ENCODE results near the gene NBPF6.
"Not testable (repeated sequence)": the region's sequence is repeated elsewhere in the genome, so short reads cannot be mapped to it uniquely, and the experiment has no call there.

The NBPF6 gene

DNA sequence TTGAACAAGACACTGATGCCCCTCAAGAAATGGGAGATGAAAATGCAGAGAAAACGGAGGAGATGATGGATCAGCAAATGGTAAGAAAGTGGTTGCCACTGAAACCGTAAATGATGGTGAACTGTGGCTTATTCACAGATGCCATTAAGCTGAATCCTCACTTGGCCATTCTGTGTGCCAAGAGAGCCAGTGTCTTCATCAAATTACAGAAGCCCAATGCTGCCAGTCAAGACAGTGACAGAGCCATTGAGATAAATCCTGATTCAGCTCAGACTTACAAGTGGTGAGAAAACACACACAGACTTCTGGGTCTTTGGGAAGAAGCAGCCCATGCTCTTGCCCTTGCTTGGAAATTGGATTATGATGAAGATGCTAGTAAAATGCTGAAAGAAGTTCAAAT is 52.5 kb downstream of the NBPF6 start:
- no peak for DNase-seq (ENCODE audit: low read depth)

DNA sequence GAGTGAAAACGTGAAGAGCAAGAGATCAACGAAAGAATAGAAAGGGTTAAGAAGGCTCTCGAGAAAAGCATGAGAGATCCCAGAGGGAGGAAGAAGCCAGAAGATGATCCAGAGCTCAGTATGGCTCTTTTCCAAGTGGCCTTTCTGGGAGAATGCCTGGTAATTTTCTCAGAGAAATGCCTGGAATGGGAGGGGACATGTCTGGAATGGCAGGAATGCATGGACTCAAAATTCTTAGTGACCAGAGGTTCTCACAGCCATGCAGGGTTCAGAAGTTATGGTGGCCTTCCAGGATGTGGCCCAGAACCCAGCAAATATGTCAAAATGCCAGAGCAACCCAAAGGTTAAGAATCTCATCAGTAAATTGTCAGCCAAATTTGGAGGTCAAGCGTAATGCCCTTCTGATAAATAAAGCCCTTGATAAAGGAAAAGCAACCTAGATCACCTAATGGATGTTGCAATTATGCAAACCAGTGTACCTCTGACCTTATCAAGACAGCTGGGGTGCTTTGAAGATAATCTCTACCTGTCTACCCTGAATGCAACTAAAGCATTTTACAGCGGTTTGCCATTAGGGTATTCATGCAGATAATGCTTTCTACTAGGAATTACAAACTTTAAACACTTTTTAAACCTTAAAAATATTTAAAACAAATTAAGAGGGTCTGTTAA is 53.1 kb downstream of the NBPF6 start:
- DNase-seq (ENCODE audit: low read depth): no peak

DNA sequence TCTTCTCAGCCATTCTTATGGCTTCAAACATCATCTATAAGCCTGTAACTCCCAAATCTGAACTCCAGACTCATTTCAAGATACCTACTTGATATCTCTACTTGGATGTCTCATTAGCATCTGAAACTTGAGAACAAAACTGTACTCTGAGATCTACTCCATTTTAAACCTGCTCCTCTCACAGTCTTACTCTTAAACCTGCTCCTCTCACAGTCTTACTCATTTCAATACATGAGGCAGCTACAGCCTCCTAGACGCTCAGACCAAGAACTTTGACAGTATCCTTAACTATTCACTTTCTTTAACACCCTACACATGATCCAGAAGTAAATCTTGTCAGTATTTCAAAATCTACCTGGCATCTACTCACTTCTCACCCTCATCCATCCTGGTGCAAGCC is 54.3 kb downstream of the NBPF6 start:
- DNase-seq (ENCODE audit: low read depth): no peak

DNA sequence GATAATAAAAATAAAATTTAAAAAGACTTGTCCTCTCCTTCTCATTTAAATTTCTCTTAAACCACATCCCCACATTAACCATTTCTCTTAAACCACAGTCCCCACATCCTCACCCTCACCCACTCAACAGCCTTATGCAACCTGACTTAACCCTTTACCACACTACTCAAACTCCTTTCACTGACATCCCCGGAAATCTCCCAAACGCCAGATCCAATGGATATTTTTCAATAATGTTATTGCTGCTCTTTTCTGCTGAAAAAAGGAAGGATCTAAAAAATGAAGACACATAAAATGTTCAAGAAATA is 55.6 kb downstream of the NBPF6 start:
- DNase-seq (ENCODE audit: low read depth): no peak

DNA sequence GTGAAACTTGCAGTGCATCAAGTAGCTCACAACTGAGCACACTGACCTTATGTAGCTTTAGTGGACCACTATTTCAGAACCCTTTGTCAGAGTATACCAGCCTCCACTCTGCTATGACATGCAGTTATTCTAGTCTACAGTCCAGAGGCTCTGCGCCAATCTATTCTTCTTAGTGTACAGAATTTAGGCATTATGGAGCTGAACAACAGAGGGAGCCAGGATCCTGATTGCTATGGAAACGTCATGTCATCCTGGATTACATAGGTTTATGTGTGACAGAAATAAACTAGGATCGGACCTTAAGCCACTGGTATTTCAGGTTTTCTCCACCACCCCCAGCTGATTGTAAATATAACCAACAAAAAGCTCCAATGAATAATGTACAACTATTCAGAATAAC is 61.6 kb downstream of the NBPF6 start:
- no peak for DNase-seq (ENCODE audit: low read depth)

DNA sequence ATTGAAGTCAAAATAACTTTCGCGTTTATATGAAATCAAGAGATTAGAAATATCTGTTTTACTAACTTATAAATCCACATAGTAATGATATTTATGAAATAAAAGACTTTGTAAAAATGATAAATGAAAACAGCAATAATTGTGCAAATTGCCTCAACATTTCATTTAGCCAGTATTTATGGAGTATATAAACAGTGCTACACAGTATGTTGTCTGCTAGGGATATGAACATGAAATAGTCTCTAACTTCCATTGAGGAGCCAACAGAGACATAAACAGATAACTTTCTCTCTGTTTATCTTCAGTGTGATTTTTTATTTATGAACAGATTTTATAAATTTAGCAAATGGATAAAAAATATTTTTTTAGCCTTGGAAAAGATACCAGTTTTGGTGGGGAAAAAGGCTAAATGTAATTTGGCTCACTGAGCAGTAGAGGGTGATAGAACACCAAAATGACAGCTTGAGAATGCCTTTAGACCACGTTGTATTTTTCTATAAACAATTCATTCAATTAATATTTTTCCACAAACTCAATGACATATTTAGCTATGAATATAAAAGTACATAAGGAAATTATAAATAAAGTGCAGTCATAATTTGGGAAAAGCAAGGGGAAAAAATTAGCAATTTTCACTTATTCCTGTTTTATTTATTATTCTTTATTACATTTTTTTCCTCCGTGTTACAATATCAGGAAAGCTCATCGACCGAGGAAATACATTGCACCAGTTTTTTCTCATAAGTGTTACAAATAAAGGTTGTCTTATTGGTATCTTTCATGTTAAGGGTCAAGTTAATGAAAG is 62.3 kb downstream of the NBPF6 start:
- DNase-seq (ENCODE audit: low read depth): no peak

DNA sequence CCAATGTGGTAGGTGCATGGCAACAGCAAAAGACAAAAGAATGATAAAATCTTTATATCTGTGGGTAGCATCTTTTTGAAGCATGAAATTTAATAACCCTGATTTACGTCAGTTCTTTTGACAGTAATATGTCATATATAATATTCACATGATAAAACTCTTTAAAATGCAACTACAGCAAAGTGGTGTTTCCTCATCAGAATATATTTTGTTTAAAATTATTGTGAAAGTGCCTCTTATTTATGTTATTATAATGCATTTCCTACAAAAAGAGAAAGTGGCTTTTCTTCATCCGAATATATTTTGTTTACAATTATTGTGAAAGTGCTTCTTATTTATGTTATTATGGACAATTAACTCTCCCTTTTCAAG is 62.9 kb downstream of the NBPF6 start:
- DNase-seq (ENCODE audit: low read depth): no peak

DNA sequence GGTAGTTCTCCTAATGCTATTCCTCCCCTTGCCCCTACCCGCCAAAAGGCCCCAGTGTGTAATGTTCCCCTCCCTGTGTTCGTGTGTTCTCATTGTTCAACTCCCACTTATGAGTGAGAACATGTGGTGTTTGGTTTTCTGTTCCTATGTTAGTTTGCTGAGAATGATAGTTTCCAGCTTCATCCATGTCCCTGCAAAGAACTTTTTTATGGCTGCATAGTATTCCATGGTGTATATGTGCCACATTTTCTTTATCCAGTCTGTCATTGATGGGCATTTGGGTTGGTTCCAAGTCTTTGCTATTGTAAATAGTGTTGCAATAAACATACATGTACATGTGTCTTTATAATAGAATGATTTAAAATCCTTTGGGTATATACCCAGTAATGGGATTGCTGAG is 63.8 kb downstream of the NBPF6 start:
- DNase-seq (ENCODE audit: low read depth): not testable (repeated sequence)

DNA sequence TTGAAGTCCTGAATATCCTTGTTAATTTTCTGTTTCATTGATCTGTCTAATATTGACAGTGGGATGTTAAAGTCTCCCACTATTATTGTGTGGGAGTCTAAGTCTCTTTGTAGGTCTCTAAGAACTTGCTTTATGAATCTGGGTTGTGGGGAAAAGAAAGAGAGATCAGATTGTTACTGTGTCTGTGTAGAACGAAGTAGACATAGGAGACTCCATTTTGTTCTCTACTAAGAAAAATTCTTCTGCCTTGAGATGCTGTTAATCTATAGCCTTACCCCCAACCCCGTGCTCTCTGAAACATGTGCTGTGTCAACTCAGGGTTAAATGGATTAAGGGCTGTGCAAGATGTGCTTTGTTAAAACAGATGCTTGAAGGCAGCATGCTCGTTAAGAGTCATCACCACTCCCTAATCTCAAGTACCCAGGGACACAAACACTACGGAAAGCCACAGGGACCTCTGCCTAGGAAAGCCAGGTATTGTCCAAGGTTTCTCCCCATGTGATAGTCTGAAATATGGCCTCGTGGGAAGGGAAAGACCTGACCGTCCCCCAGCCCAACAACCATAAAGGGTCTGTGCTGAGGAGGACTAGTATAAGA is 67.3 kb downstream of the NBPF6 start:
- DNase-seq (ENCODE audit: low read depth): not testable (repeated sequence)

Data from activated T-cell treated with anti-CD3 and anti-CD28 coated beads for 48 hours (primary cell).